Measurements from ENCODE around the gene GALM. TPM values are rescaled to one million over a fixed set of nuclear protein-coding genes. Genes with fewer than 3 reads are reported as not detected.
"Not testable (repeated sequence)": the region's sequence is repeated elsewhere in the genome, so short reads cannot be mapped to it uniquely, and the experiment has no call there.

The GALM gene
- total RNA-seq, result 4.1 and 8.0 TPM in 2 replicates

GRCh38 chr2:38665854-38666555, at the start of gene GALM:
Gene GALM (plus strand): TSS chr2:38666114. CDS start chr2:38666162, 48 bp downstream.
- peak; percentile 90 to 91 for DNase-seq (ENCODE audit: low read depth in 2 of 2)

GRCh38 chr2:38617301-38617700, 48.6 kb upstream of the GALM start:
- DNase-seq (ENCODE audit: low read depth in 2 of 2), result no peak

GRCh38 chr2:38619458-38620164, 46.3 kb upstream of the GALM start:
- DNase-seq (ENCODE audit: low read depth in 2 of 2), result no peak

GRCh38 chr2:38620282-38620977, 45.5 kb upstream of the GALM start:
- peak in 1 of 2 donors; percentile 49 for DNase-seq (ENCODE audit: low read depth in 2 of 2)

GRCh38 chr2:38621018-38621417, 44.9 kb upstream of the GALM start:
- DNase-seq (ENCODE audit: low read depth in 2 of 2), result no peak

GRCh38 chr2:38622210-38622609, 43.7 kb upstream of the GALM start:
- DNase-seq (ENCODE audit: low read depth in 2 of 2), result no peak

GRCh38 chr2:38626326-38627035, 39.4 kb upstream of the GALM start:
- DNase-seq (ENCODE audit: low read depth in 2 of 2), result no peak

GRCh38 chr2:38627391-38627790, 38.5 kb upstream of the GALM start:
- no peak for DNase-seq (ENCODE audit: low read depth in 2 of 2)

- no peak for DNase-seq (ENCODE audit: low read depth in 2 of 2)
These were observed 36.2 kb upstream of the GALM start for GRCh38 chr2:38629684-38630083.

GRCh38 chr2:38631976-38632375, 33.9 kb upstream of the GALM start:
- DNase-seq (ENCODE audit: low read depth in 2 of 2), result no peak

GRCh38 chr2:38632980-38633379, 32.9 kb upstream of the GALM start:
- no peak for DNase-seq (ENCODE audit: low read depth in 2 of 2)

GRCh38 chr2:38633895-38634294, 32.0 kb upstream of the GALM start:
- DNase-seq (ENCODE audit: low read depth in 2 of 2), result no peak

GRCh38 chr2:38634684-38635083, 31.2 kb upstream of the GALM start:
- no peak for DNase-seq (ENCODE audit: low read depth in 2 of 2)

- no peak for DNase-seq (ENCODE audit: low read depth in 2 of 2)
These were observed 30.8 kb upstream of the GALM start for GRCh38 chr2:38635139-38635538.

- DNase-seq (ENCODE audit: low read depth in 2 of 2), result no peak
These were observed 29.8 kb upstream of the GALM start for GRCh38 chr2:38636069-38636468.

- DNase-seq (ENCODE audit: low read depth in 2 of 2), result not testable (repeated sequence)
These were observed 23.4 kb upstream of the GALM start for GRCh38 chr2:38642373-38643017.

GRCh38 chr2:38643021-38643671, 22.8 kb upstream of the GALM start:
- no peak for DNase-seq (ENCODE audit: low read depth in 2 of 2)

- not testable (repeated sequence) for DNase-seq (ENCODE audit: low read depth in 2 of 2)
These were observed 22.0 kb upstream of the GALM start for GRCh38 chr2:38643683-38644511.

- no peak for DNase-seq (ENCODE audit: low read depth in 2 of 2)
These were observed 17.7 kb upstream of the GALM start for GRCh38 chr2:38648107-38648761.

Data from dermis microvascular lymphatic vessel endothelial cell (primary cell).